RWPE2 (cell line): ENCODE data around the gene OBSCN.

Source experiments
- ATAC-seq: fragments of 200-7000 bp; cut with Tn5 transposase; 3 replicates; pipeline ENCODE4 v1.9.1; 2021; ENCODE audit warnings: low read depth
- DNase-seq: peaks from one replicate; pipeline ENCODE4 v3.0.0-alpha.2; 2020; ENCODE audit warnings: low spot score
- H3K27ac ChIP-seq: fragments of 450-650 bp; 2 replicates; pipeline ENCODE4 v1.5.1; 2017; ENCODE audit warnings: mild to moderate bottlenecking; ENCODE audit not compliant: poor library complexity, severe bottlenecking
- H3K27me3 ChIP-seq: fragments of 250-450 bp; sonication (Bioruptor Pico); 2 replicates; pipeline ENCODE4 v1.5.1; 2021; ENCODE audit warnings: mild to moderate bottlenecking, moderate library complexity; ENCODE audit not compliant: insufficient read depth, poor library complexity, severe bottlenecking
- H3K36me3 ChIP-seq: fragments of 250-450 bp; sonication (Bioruptor Pico); 2 replicates; pipeline ENCODE4 v1.5.1; 2020; ENCODE audit warnings: low read depth, mild to moderate bottlenecking, moderate library complexity
- H3K4me1 ChIP-seq: fragments of 250-450 bp; sonication (Bioruptor Pico); 2 replicates; pipeline ENCODE4 v1.5.1; 2021; ENCODE audit warnings: mild to moderate bottlenecking, moderate library complexity; ENCODE audit not compliant: insufficient read depth, poor library complexity, severe bottlenecking
- H3K4me3 ChIP-seq: fragments of 250-450 bp; sonication (Bioruptor Pico); 2 replicates; pipeline ENCODE4 v1.5.1; 2021; ENCODE audit warnings: mild to moderate bottlenecking, moderate library complexity; ENCODE audit not compliant: severe bottlenecking
- H3K9me3 ChIP-seq: fragments of 250-450 bp; sonication (Bioruptor Pico); 2 replicates; pipeline ENCODE4 v1.5.1; 2021; ENCODE audit warnings: mild to moderate bottlenecking, moderate library complexity; ENCODE audit not compliant: severe bottlenecking
- TF ChIP-seq, protein P1 (sequence below): fragments of 450-650 bp; IDR thresholded peaks from one replicate; pipeline ENCODE4 v1.5.1; 2017; ENCODE audit warnings: mild to moderate bottlenecking, moderate library complexity; ENCODE audit not compliant: poor library complexity, severe bottlenecking

The OBSCN gene

DNA sequence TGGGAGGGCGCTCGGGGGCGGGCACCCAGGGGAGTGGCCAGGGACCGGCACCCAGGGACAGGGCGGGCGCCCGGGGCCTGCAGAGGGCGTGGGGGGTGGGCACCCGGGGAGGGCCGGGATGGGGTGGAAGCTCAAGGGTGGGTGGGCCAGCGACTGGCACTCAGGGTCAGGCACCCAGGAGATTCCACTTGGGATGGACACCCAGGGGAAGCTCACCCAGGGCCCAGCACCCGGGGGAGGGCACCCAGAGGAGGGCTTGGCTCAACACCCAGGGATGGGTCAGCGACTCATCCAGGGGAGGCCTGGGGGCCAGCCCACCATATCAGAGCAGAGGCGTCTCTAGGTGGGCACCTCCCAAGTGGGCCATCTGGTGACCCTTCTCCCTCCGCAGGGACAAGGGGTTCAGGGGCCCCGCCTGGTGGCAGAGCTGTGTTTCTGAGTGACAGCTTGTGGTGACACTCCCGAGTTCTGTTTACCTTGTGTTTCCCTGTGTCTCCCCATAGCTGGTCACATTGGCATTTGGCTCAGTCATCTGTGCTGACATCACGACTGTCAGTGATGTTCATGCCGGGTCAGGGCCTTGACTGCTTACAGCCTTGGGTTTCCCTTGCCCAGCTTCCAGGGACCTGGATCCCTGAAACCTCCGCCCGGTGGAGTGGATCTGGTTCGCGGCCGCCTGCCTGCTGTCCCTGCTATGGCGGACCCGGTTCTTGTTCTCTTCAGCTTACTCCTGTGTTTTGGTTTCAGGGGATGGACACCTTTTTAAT is 41.5 kb upstream of the OBSCN start:
- Histone ChIP-seq H3K27ac (peak overlapping the region; percentile 94), H3K4me3 (peak overlapping the region; percentile 81), H3K27me3 (no peaks in the 10 kb centered on the region), H3K36me3 (no peaks in the 10 kb centered on the region), H3K9me3 (no peaks in the 10 kb centered on the region), H3K4me1 (peaks cover 20% of the 10 kb centered on the region)
- ATAC-seq (peak; percentile 54; the same call in 2 of the 3 replicates), DNase-seq (peak; percentile 29)
- TF ChIP-seq, protein P1, sequence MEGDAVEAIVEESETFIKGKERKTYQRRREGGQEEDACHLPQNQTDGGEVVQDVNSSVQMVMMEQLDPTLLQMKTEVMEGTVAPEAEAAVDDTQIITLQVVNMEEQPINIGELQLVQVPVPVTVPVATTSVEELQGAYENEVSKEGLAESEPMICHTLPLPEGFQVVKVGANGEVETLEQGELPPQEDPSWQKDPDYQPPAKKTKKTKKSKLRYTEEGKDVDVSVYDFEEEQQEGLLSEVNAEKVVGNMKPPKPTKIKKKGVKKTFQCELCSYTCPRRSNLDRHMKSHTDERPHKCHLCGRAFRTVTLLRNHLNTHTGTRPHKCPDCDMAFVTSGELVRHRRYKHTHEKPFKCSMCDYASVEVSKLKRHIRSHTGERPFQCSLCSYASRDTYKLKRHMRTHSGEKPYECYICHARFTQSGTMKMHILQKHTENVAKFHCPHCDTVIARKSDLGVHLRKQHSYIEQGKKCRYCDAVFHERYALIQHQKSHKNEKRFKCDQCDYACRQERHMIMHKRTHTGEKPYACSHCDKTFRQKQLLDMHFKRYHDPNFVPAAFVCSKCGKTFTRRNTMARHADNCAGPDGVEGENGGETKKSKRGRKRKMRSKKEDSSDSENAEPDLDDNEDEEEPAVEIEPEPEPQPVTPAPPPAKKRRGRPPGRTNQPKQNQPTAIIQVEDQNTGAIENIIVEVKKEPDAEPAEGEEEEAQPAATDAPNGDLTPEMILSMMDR, result peak; percentile 3

DNA sequence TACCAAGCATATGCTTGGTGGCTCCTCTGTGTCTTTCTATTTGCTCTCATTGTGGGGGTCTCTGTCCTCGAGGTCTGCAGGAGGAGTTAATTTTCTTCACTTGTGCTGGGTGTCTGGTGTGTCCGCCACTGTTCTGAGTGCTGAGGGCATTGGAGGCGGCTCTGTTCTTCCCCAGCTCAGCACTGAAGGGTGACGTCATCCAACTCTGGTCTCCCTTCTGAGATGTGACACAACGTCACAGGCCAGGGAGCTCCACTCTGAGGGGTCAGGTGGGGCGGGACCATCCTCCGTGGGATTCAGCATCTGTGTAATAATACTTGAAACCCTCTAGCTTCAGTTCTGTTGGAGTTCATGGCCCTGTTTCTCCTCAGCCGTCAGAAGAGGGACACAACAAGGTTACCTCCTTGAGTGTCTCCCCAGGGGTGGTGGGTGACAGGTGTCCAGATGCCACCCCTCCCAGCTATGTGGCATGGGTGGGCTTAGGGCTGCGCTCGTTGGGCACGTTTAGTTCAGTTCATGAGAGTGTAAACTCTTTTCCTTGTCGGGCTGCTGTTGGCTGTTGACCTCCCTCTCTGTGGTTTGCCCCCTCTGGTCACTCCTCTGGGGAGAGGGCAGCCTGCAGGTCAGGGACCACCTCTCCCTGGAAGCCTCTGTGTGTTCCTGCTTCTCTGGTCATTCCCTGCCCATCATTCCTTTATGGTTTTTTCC is 39.1 kb upstream of the OBSCN start:
- no peaks in the 10 kb centered on the region for H3K36me3 ChIP-seq
- ATAC-seq (no peak), DNase-seq (no peak)
- TF ChIP-seq, protein P1, result no peak
- no peak overlapping the region for H3K27ac ChIP-seq
- H3K27me3 ChIP-seq, result no peaks in the 10 kb centered on the region
- no peak overlapping the region for H3K4me3 ChIP-seq
- H3K4me1 ChIP-seq, result peaks cover 4% of the 10 kb centered on the region
- H3K9me3 ChIP-seq, result no peaks in the 10 kb centered on the region

DNA sequence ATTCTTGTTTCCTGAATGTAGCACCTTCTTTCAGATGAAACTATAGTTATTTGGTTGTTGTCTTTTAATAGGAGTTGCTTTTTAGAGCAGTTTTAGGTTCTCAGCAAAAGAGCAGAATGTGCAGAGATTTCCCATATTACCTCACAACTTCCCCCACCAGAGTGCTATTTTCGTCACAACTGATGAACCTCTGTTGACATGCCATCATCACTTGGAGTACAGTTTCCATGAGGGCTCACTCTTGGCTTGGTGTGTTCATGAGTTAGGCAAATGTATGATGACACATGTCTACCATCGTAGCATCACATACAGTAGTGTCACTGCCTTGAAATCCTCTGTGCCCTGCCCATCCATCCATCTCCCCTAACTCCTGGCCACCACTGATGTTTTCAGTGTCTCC is 38.5 kb upstream of the OBSCN start:
- H3K4me1 ChIP-seq, result peaks cover 4% of the 10 kb centered on the region
- TF ChIP-seq, protein P1, result no peak
- ATAC-seq, result no peak
- H3K4me3 ChIP-seq, result no peak overlapping the region
- no peak for DNase-seq
- H3K9me3 ChIP-seq, result no peaks in the 10 kb centered on the region
- H3K27me3 ChIP-seq, result no peaks in the 10 kb centered on the region
- H3K27ac ChIP-seq, result no peak overlapping the region
- no peaks in the 10 kb centered on the region for H3K36me3 ChIP-seq

DNA sequence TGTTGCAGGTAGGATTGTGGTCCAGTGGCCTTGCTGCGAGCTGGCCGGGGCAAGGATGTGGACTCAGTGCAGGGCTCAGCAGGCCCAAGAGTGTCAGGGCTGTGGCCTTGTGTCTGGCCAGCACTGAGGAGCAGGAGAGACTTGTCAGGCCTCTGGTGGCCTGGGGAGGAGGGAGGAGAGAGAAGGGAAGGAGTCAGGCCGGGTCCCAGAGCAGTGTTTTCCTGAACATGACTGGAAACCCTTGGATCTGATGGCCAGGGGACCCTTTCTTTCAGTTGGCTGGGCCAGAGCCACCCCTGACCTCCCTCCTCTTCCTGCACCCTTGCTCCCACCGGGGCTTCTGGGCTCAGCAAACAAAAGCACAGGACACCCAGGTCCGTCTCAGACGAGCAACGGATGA is 37.2 kb upstream of the OBSCN start:
- H3K27me3 ChIP-seq, result no peaks in the 10 kb centered on the region
- DNase-seq (no peak), ATAC-seq (no peak)
- H3K4me1 ChIP-seq, result no peaks in the 10 kb centered on the region
- H3K9me3 ChIP-seq, result no peaks in the 10 kb centered on the region
- H3K36me3 ChIP-seq, result no peaks in the 10 kb centered on the region
- H3K27ac ChIP-seq, result no peak overlapping the region
- TF ChIP-seq, protein P1, result no peak
- no peak overlapping the region for H3K4me3 ChIP-seq
